ENCODE results near the gene USP14.

DNA sequence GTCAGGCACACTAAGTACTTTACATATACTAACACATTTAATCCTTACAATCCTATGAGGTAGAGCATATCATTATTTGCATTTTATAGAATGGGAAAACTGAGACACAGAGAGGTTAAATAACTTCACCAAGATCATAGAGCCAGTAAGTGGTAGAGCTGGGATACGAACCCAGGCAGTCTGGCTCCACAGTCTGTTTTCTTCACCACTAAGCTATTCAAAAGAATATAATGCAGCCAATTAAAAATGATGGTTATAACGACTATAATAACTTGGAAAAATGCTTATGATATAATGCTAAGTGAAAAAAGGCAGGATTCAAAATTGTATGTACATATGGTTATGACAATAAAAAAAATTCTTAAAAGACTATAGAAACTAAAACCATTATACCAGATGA lies 102.2 kb downstream of the USP14 start:
- TF ChIP-seq EZH2phosphoT487 (IDR thresholded peaks at IDR 0.05; ENCODE audit: insufficient read depth, low read depth) (no peak), EZH2 (IDR thresholded peaks at IDR 0.05; ENCODE audit: insufficient read depth, poor library complexity, severe bottlenecking) (no peak)

Measured in GM23248 (cell line).